Measurements from ENCODE around the gene IFT25. TPM values are rescaled to one million over a fixed set of nuclear protein-coding genes. Genes with fewer than 3 reads are reported as not detected.
"Not testable (repeated sequence)": the region's sequence is repeated elsewhere in the genome, so short reads cannot be mapped to it uniquely, and the experiment has no call there.

IFT25 gene
- total RNA-seq, 1 experiment from 2014 or later: 128 TPM

DNA sequence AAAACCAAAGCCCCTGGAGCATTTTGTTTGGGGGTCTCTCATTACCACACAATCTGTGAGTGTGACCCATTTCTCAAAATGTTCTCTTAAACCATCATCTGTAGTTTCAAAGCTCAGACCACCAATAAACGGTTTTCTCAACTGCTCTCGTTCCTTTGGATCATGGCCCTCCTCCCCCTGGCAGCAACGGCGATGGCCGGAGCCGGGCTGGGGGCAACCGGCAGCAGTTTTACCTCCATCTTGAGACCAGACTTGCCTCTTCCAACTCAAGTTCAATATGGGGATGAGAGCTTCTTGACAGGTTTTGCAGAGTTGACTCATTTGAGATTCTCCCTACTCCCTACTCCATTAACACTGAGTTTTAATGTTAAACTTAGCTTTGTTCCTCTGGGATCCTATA, 30.4 kb upstream of the IFT25 start:
- CTCF ChIA-PET: no interaction called here
- no peaks in the 10 kb centered on the region for H3K4me1 ChIP-seq (replicated peaks; ENCODE audit: insufficient read depth)
- no peaks in the 10 kb centered on the region for H3K79me2 ChIP-seq (ENCODE audit: low read depth)
- intact Hi-C loops (cut with micrococcal nuclease; ENCODE audit: unreplicated experiment): no loop called here
- TF ChIP-seq EZH2 (IDR thresholded peaks at IDR 0.05; ENCODE audit: low read depth): no peak
- TF ChIP-seq, protein P1, sequence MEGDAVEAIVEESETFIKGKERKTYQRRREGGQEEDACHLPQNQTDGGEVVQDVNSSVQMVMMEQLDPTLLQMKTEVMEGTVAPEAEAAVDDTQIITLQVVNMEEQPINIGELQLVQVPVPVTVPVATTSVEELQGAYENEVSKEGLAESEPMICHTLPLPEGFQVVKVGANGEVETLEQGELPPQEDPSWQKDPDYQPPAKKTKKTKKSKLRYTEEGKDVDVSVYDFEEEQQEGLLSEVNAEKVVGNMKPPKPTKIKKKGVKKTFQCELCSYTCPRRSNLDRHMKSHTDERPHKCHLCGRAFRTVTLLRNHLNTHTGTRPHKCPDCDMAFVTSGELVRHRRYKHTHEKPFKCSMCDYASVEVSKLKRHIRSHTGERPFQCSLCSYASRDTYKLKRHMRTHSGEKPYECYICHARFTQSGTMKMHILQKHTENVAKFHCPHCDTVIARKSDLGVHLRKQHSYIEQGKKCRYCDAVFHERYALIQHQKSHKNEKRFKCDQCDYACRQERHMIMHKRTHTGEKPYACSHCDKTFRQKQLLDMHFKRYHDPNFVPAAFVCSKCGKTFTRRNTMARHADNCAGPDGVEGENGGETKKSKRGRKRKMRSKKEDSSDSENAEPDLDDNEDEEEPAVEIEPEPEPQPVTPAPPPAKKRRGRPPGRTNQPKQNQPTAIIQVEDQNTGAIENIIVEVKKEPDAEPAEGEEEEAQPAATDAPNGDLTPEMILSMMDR (conservative IDR thresholded peaks at IDR 0.05): no peak
- no peak overlapping the region for H3K27ac ChIP-seq
- H3K36me3 ChIP-seq (ENCODE audit: low read depth): no peaks in the 10 kb centered on the region
- H3K27me3 ChIP-seq (ENCODE audit: insufficient read depth, low read depth): no peaks in the 10 kb centered on the region
- H3F3A ChIP-seq (ENCODE audit: insufficient read depth, low read depth): no peaks in the 10 kb centered on the region
- H3K9me2 ChIP-seq (ENCODE audit: insufficient read depth): no peaks in the 10 kb centered on the region
- H3K4me2 ChIP-seq: no peak overlapping the region
- no peak for DNase-seq
- BruUV-seq (replicated peaks): no TSS peak
- no peaks in the 10 kb centered on the region for H4K20me1 ChIP-seq (ENCODE audit: insufficient read depth)
- no peak overlapping the region for H3K4me3 ChIP-seq
- H2AFZ ChIP-seq: no peak overlapping the region
- POLR2A ChIA-PET (ENCODE audit: unreplicated experiment): no interaction called here
- no peaks in the 10 kb centered on the region for H3K9me3 ChIP-seq (ENCODE audit: insufficient read depth, low read depth)

DNA sequence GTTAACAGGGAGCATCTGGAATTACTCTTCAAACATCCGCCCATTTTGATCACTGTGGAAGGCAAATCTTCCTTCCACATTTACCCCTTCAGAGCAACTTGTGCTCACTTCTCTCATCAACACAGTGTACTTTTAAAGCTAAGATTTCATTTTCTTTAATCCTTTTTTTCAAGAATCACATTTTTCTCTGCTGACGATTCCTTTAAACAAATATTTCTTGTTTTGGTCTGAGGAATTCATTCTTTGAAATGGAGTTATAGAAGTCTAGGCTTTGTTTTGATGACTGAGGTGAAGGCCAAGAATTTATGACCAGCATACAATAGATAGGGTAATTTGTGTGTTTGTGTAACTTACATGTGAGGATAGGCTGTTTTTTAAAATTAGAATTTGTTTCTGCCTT, 26.2 kb upstream of the IFT25 start:
- Histone ChIP-seq H3K79me2 (ENCODE audit: low read depth) (no peaks in the 10 kb centered on the region), H3K27me3 (ENCODE audit: insufficient read depth, low read depth) (no peaks in the 10 kb centered on the region), H2AFZ (no peak overlapping the region), H3K4me1 (replicated peaks; ENCODE audit: insufficient read depth) (no peaks in the 10 kb centered on the region), H3K9me2 (ENCODE audit: insufficient read depth) (no peaks in the 10 kb centered on the region), H3K4me2 (no peak overlapping the region), H3K4me3 (no peak overlapping the region), H3F3A (ENCODE audit: insufficient read depth, low read depth) (0 out of 2 replicates have a peak, but pooled peaks cover 3% of the 10 kb centered on the region), H3K27ac (no peak overlapping the region), H4K20me1 (ENCODE audit: insufficient read depth) (no peaks in the 10 kb centered on the region; the same call in 1 of the 2 replicates), H3K36me3 (ENCODE audit: low read depth) (peaks cover 16% of the 10 kb centered on the region), H3K9me3 (ENCODE audit: insufficient read depth, low read depth) (no peaks in the 10 kb centered on the region)
- TF ChIP-seq EZH2 (IDR thresholded peaks at IDR 0.05; ENCODE audit: low read depth): no peak
- TF ChIP-seq, protein P1 (conservative IDR thresholded peaks at IDR 0.05): no peak
- intact Hi-C loops (cut with micrococcal nuclease; ENCODE audit: unreplicated experiment): no loop called here
- ChIA-PET POLR2A (ENCODE audit: unreplicated experiment) (interaction anchor here (0.7 kb wide), 1 partner anchor 528 kb away, joined by 6 read pairs; no protein-coding TSS in a partner anchor), CTCF (interaction anchor here (0.6 kb wide), 1 partner anchor 12 kb away, joined by 10 read pairs; no protein-coding TSS in a partner anchor)
- DNase-seq: no peak
- BruUV-seq (replicated peaks): no TSS peak

DNA sequence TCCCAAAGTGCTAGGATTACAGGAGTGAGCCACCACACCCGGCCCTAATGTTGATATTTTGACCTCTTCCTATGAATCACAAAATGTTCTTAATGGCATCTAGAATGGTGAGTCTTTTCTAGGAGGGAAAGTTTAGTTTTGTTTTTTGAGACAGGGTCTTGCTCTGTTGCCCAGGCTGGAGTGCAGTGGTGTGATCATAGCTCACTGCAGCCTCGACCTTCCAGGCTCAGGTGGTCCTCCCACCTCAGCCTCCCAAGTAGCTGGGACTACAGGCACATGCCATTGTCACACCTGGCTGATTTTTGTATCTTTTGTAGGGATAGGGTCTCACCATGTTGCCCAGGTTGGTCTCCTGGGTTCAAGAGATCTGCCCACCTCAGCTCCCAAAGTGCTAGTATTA, 23.8 kb upstream of the IFT25 start:
- H4K20me1 ChIP-seq (ENCODE audit: insufficient read depth); H3K9me2 ChIP-seq (ENCODE audit: insufficient read depth); H3K27ac ChIP-seq; BruUV-seq (replicated peaks); H3K27me3 ChIP-seq (ENCODE audit: insufficient read depth, low read depth); H3K4me2 ChIP-seq; H2AFZ ChIP-seq; CTCF ChIA-PET; H3K4me1 ChIP-seq (replicated peaks; ENCODE audit: insufficient read depth); intact Hi-C loops (cut with micrococcal nuclease; ENCODE audit: unreplicated experiment); H3F3A ChIP-seq (ENCODE audit: insufficient read depth, low read depth); H3K79me2 ChIP-seq (ENCODE audit: low read depth); H3K9me3 ChIP-seq (ENCODE audit: insufficient read depth, low read depth); DNase-seq; H3K4me3 ChIP-seq; POLR2A ChIA-PET (ENCODE audit: unreplicated experiment): not testable (repeated sequence)
- peaks cover 21% of the 10 kb centered on the region for H3K36me3 ChIP-seq (ENCODE audit: low read depth)

DNA sequence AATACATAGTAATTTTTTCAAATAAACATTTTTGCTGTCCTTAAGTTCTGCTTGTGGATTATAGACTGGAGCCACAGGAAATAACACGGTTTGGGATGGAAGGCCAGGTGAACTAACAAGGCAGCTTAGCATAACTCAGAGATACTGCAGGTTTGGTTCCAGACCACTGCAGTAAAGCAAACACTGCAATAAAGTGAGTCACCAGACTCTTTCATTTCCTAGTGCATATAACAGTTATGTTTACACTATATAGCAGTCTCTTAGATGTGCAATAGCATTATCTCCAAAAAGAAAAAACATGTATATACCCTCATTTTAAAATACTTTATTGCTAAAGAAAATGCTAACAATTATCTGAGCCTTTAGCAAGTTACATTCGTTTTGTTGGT, 22.6 kb upstream of the IFT25 start:
- Histone ChIP-seq H3K4me1 (replicated peaks; ENCODE audit: insufficient read depth) (no peaks in the 10 kb centered on the region), H3K27ac (no peak overlapping the region), H3K4me3 (no peak overlapping the region), H4K20me1 (ENCODE audit: insufficient read depth) (no peaks in the 10 kb centered on the region; the same call in 1 of the 2 replicates), H3K4me2 (no peak overlapping the region), H2AFZ (no peak overlapping the region), H3K9me2 (ENCODE audit: insufficient read depth) (no peaks in the 10 kb centered on the region), H3K9me3 (ENCODE audit: insufficient read depth, low read depth) (no peaks in the 10 kb centered on the region), H3K27me3 (ENCODE audit: insufficient read depth, low read depth) (no peaks in the 10 kb centered on the region), H3K79me2 (ENCODE audit: low read depth) (no peaks in the 10 kb centered on the region), H3F3A (ENCODE audit: insufficient read depth, low read depth) (0 out of 2 replicates have a peak, but pooled peaks cover 3% of the 10 kb centered on the region), H3K36me3 (ENCODE audit: low read depth) (peaks cover 21% of the 10 kb centered on the region)
- intact Hi-C loops (cut with micrococcal nuclease; ENCODE audit: unreplicated experiment): no loop called here
- ChIA-PET CTCF (no interaction called here), POLR2A (ENCODE audit: unreplicated experiment) (no interaction called here)
- BruUV-seq (replicated peaks): no TSS peak
- TF ChIP-seq, protein P1 (conservative IDR thresholded peaks at IDR 0.05): no peak
- no peak for TF ChIP-seq EZH2 (IDR thresholded peaks at IDR 0.05; ENCODE audit: low read depth)
- no peak for DNase-seq
